HepG2 (cell line): Measurements from ENCODE around the gene JMJD8. TPM values are rescaled to one million over a fixed set of nuclear protein-coding genes. Genes with fewer than 3 reads are reported as not detected.
A peak's percentile ranks its signal among the peaks of the same experiment; 100 is the strongest.

Experiments
- ATAC-seq: fragments of 200-7000 bp; cut with Tn5 transposase; 3 replicates; pipeline ENCODE4 v1.9.1; 2020; ENCODE audit warnings: mild to moderate bottlenecking, moderate library complexity
- BruUV-seq: library from RNA; stranded (reverse); fragments of 400-500 nt; replicated peaks from 2 replicates; lab custom pipeline; 2021; lab: Mats Ljungman, UMichigan
- CTCF ChIA-PET: fragments of 300-600 bp; formaldehyde crosslinking; extraction: SDS; loops from one replicate; lab custom pipeline; 2021; ENCODE audit warnings: low total read pairs, inconsistent platforms, low intra/inter-chr PET ratio; lab: Yijun Ruan, JAX
- POLR2A ChIA-PET: fragments of 350-600 bp; sonication (Branson Sonifier 250); formaldehyde crosslinking; loops from one replicate; lab custom pipeline; 2020; ENCODE audit warnings: antibody characterized with exemption, inconsistent platforms; lab: Yijun Ruan, JAX
- DNase-seq: peaks from one replicate; pipeline ENCODE4 v3.0.0-alpha.2; 2015; ENCODE audit warnings: low spot score
- FAIRE-seq: peaks from 3 replicates; lab custom pipeline; 2011; peaks lifted over from hg19 to GRCh38; lab: Jason Lieb, UNC
- H2AFZ ChIP-seq: one replicate; pipeline ENCODE4 v1.6.1; 2011; ENCODE audit warnings: low read length, inconsistent platforms
- H3K27ac ChIP-seq: fragments of 300-600 bp; 3 replicates; pipeline ENCODE4 v1.8.0; 2011; ENCODE audit warnings: mixed run types, mild to moderate bottlenecking, mixed read lengths, low read length, inconsistent platforms; ENCODE audit not compliant: insufficient read depth; ENCODE audit errors: extremely low read length
- H3K27me3 ChIP-seq, 2 experiments: fragments of 200-600 bp in 1 of 2; 2 replicates in 1 of 2; 3 replicates in 1 of 2; pipeline versions ENCODE4 v1.6.0 to v1.8.0; 2011; ENCODE audit warnings: low read length in 2 of 2, mild to moderate bottlenecking in 2 of 2, moderate library complexity in 2 of 2, inconsistent platforms in 1 of 2; ENCODE audit not compliant: insufficient read depth in 2 of 2, control insufficient read depth in 1 of 2
- H3K36me3 ChIP-seq, 2 experiments: fragments of 200-600 bp in 1 of 2; replicated peaks in 1 of 2; 2 replicates in 1 of 2; 3 replicates in 1 of 2; pipeline versions ENCODE4 v1.5.1 to v1.8.0; 2011; ENCODE audit warnings: low read length in 2 of 2, inconsistent platforms in 1 of 2; ENCODE audit not compliant: insufficient read depth in 2 of 2, control insufficient read depth in 1 of 2
- H3K4me1 ChIP-seq: 2 replicates; pipeline ENCODE4 v1.5.1; 2012; ENCODE audit warnings: low read length, inconsistent platforms; ENCODE audit not compliant: insufficient read depth
- H3K4me2 ChIP-seq: 2 replicates; pipeline ENCODE4 v1.6.0; 2011; ENCODE audit warnings: low read depth, low read length, inconsistent platforms
- H3K4me3 ChIP-seq, 3 experiments: fragments of 200-600 bp in 1 of 3; sonication (generic), shearing (Covaris generic) in 1 of 3; replicated peaks in 1 of 3; 2 replicates each; pipeline ENCODE4 v1.5.1; 2011 to 2016; ENCODE audit warnings: low read length in 3 of 3, inconsistent platforms in 2 of 3, low read depth in 2 of 3, mild to moderate bottlenecking in 2 of 3, control low read depth in 1 of 3, mixed read lengths in 1 of 3; ENCODE audit not compliant: insufficient read depth in 1 of 3
- H3K79me2 ChIP-seq: one replicate; pipeline ENCODE4 v1.6.1; 2011; ENCODE audit warnings: low read length, inconsistent platforms; ENCODE audit not compliant: insufficient read depth
- H3K9ac ChIP-seq: 2 replicates; pipeline ENCODE4 v1.6.0; 2011; ENCODE audit warnings: mild to moderate bottlenecking, low read depth, low read length, inconsistent platforms; ENCODE audit not compliant: insufficient read depth
- H3K9me3 ChIP-seq: 2 replicates; pipeline ENCODE4 v1.5.1; 2012; ENCODE audit warnings: mild to moderate bottlenecking, low read length
- H4K20me1 ChIP-seq: 2 replicates; pipeline ENCODE4 v1.6.0; 2011; ENCODE audit warnings: inconsistent platforms, mild to moderate bottlenecking, low read length, moderate library complexity; ENCODE audit not compliant: insufficient read depth
- AGO2 ChIP-seq: fragments of 200-400 bp; formaldehyde crosslinking; optimal IDR thresholded peaks from 2 replicates; pipeline ENCODE3; 2017; ENCODE audit warnings: mild to moderate bottlenecking, low read depth, low read length, moderate library complexity
- GLI4 ChIP-seq: sonication (generic); formaldehyde crosslinking; IDR thresholded peaks from 2 replicates; pipeline ENCODE4 v1.5.1; 2020; ENCODE audit warnings: missing genetic modification reagents, mild to moderate bottlenecking, moderate library complexity, borderline replicate concordance
- IKZF1 ChIP-seq: fragments of 450-650 bp; IDR thresholded peaks from 2 replicates; pipeline ENCODE4 v1.7.1; 2016
- IRF2 ChIP-seq: IDR thresholded peaks from 2 replicates; pipeline ENCODE4 v1.6.1; 2018; ENCODE audit warnings: missing genetic modification reagents, missing compliant biosample characterization
- KAT8 ChIP-seq: IDR thresholded peaks from 2 replicates; pipeline ENCODE4 v1.6.1; 2016; ENCODE audit warnings: missing genetic modification reagents, missing compliant biosample characterization
- KDM5A ChIP-seq: fragments of 200-600 bp; sonication (generic); IDR thresholded peaks from 2 replicates; pipeline ENCODE4 v1.7.0; 2018; ENCODE audit warnings: antibody characterized with exemption, mild to moderate bottlenecking, low read length, borderline replicate concordance
- PHF8 ChIP-seq: sonication (generic); formaldehyde crosslinking; IDR thresholded peaks from 2 replicates; pipeline ENCODE4 v1.5.0; 2020; ENCODE audit warnings: missing genetic modification reagents
- PITX1 ChIP-seq: sonication (generic); formaldehyde crosslinking; IDR thresholded peaks from 2 replicates; pipeline ENCODE4 v1.5.1; 2020; ENCODE audit warnings: mild to moderate bottlenecking, missing genetic modification reagents
- RBM39 ChIP-seq: fragments of 200-400 bp; formaldehyde crosslinking; IDR thresholded peaks from one replicate; pipeline ENCODE4 v1.6.1; 2018; ENCODE audit warnings: antibody characterized with exemption, mild to moderate bottlenecking, low read depth, low read length; ENCODE audit not compliant: poor library complexity, severe bottlenecking
- TAF1 ChIP-seq: sonication (generic); formaldehyde crosslinking; IDR thresholded peaks from 2 replicates; pipeline ENCODE4 v1.4.0; 2020; ENCODE audit warnings: missing genetic modification reagents
- ZNF614 ChIP-seq: IDR thresholded peaks from 2 replicates; pipeline ENCODE4 v1.6.1; 2018; ENCODE audit warnings: missing biosample characterization, missing genetic modification reagents, inconsistent platforms, borderline replicate concordance
- WGBS: methylation state at CpG from one replicate; pipeline ENCODE4 v1.1.6; 2017; ENCODE audit warnings: low lambda C conversion rate; 5-methylcytosine and 5-hydroxymethylcytosine counted together
- in situ Hi-C: cut with HindIII; loops from 2 replicates; pipeline ENCODE4 v1.10.0; 2017; ENCODE audit warnings: low pct_unique_long_range_greater_than_20kb; ENCODE audit not compliant: extremely low pct_ligation_motif_present
- intact Hi-C: fragments of 100-400 bp; cut with micrococcal nuclease; formaldehyde crosslinking; loops from one replicate; pipeline ENCODE4 v1.10.0; 2022; ENCODE audit not compliant: unreplicated experiment
- polyA plus RNA-seq, 8 experiments: library from polyadenylated mRNA; depleted of rRNA in 3 of 8; stranded (reverse) in 7 of 8; unstranded in 1 of 8; fragments of >200 nt; fragmentation: Illumina TruSeq in 4 of 8; extraction: Trizol in 4 of 8; gene quantifications; 2 replicates each; pipeline versions ENCODE4 v1.2.1 to v1.2.3, GENCODE V29; 2011 to 2016; ENCODE audit warnings: low read depth in 4 of 8, missing spikeins in 1 of 8, mixed read lengths in 1 of 8; ENCODE audit not compliant: insufficient read depth in 1 of 8
- total RNA-seq, 5 experiments: library from RNA; depleted of rRNA; stranded (reverse); fragments of >200 nt; fragmentation: Illumina TruSeq; extraction: Trizol; gene quantifications; 2 replicates each; pipeline ENCODE4 v1.2.3, GENCODE V29; 2016; ENCODE audit warnings: low read depth in 1 of 5
- TF ChIP-seq, protein P1 (sequence below): sonication (generic); formaldehyde crosslinking; IDR thresholded peaks from 2 replicates; pipeline ENCODE4 v1.5.0; 2020; ENCODE audit warnings: missing genetic modification reagents, mild to moderate bottlenecking, borderline replicate concordance
- TF ChIP-seq, protein P2 (sequence below): sonication (generic); formaldehyde crosslinking; IDR thresholded peaks from 2 replicates; pipeline ENCODE4 v1.8.1; 2022; ENCODE audit warnings: mild to moderate bottlenecking, missing genetic modification reagents
- TF ChIP-seq, protein P3 (sequence below): sonication (generic); formaldehyde crosslinking; IDR thresholded peaks from 2 replicates; pipeline ENCODE4 v1.5.0; 2020; ENCODE audit warnings: mild to moderate bottlenecking, low read depth, missing genetic modification reagents, borderline replicate concordance
- TF ChIP-seq, protein P4 (sequence below): sonication (generic); formaldehyde crosslinking; IDR thresholded peaks from 2 replicates; pipeline ENCODE4 v1.4.0; 2020; ENCODE audit warnings: missing genetic modification reagents

The JMJD8 gene
- total and polyA plus RNA-seq, 2 of the 13 experiments (the other 11 are each of a cell fraction or from before 2014, with no cell fraction given): 2.6 to 11.8 TPM

DNA sequence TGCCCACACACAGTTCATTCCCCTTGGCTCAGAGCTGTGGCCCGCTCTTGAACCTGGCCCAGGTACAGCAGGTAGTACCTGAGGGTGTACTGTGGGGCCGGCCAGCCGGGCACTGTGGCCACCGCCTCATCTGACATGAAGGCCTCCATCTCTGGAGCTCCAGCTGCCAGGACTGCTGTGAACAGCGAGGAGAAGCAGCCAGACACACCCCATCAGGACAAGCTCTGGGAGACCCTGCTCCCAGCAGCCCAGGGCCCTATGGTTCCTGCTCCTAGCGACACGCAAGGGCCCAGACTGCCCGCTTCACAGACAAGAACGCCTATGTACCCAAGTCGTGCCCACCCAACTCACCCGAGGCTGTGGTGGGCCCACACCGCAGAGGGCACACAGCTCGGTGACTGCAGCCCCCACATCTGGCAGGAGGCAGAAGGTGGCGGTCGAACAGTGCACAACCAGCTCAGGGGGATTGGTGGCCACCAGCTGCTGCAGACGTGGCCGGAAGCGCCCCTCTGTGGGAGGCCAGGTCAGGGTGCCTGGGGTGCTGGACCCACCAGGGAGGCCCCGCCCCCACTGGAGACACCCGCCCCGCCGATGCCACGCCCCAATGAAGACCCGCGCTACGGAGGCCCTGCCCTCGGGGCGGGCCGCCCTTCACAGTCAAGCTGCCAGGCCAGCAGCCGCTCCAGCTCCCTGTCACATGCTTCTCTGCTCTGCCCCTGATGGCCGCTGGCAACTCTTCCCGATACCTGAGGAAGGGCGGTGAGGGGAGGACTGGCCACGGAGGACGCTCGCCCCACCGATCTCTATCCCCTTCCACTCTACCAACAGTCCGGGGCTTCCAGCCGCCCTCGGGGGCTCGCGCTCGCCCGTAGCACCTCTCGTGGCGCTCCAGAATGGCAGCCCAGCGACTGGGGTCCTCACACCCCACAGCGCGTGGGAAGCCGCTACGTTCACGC, 5.0 kb downstream of the JMJD8 start:
- FAIRE-seq (no peak), ATAC-seq (peak; percentile 60), DNase-seq (peak; percentile 74)
- Histone ChIP-seq H3K4me3 (peak overlapping the region; percentile 55 to 85 (median 61); a peak in 5 of 6 replicates), H3K4me2 (peak overlapping the region; percentile 99), H2AFZ (no peak overlapping the region), H4K20me1 (0 out of 2 replicates have a peak, but pooled peaks cover 3% of the 10 kb centered on the region), H3K27ac (peak overlapping the region; percentile 80), H3K27me3 (no peaks in the 10 kb centered on the region; a peak in 1 of 5 replicates), H3K9ac (peak overlapping the region; percentile 75), H3K4me1 (peaks cover 47% of the 10 kb centered on the region), H3K79me2 (peaks cover 16% of the 10 kb centered on the region), H3K9me3 (no peaks in the 10 kb centered on the region), H3K36me3 (peaks cover 8 to 14% of the 10 kb centered on the region in 2 experiments; a peak in 4 of 5 replicates)
- 0% methylated on average over 1 of the region's 52 CpGs for WGBS
- BruUV-seq: TSS peak; percentile 67
- intact Hi-C loops: no loop called here
- in situ Hi-C loops: no loop called here
- ChIA-PET POLR2A (interaction anchor here (0.5 to 4.4 kb wide), 12 partner anchors 10 to 624 kb away, joined by 3 to 34 read pairs (median 5); partner anchors contain the start of genes ANTKMT, METTL26, RHOT2 and WDR24), CTCF (no interaction called here)
- TF ChIP-seq, protein P1, sequence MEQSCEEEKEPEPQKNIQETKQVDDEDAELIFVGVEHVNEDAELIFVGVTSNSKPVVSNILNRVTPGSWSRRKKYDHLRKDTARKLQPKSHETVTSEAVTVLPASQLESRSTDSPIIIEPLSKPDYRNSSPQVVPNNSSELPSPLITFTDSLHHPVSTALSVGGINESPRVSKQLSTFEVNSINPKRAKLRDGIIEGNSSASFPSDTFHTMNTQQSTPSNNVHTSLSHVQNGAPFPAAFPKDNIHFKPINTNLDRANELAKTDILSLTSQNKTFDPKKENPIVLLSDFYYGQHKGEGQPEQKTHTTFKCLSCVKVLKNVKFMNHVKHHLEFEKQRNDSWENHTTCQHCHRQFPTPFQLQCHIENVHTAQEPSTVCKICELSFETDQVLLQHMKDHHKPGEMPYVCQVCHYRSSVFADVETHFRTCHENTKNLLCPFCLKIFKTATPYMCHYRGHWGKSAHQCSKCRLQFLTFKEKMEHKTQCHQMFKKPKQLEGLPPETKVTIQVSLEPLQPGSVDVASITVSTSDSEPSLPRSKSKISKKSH (CRISPR knock-in tag): peak; percentile 71
- TF ChIP-seq ZNF614 (CRISPR knock-in tag): peak; percentile 35; the same call in 1 of the 2 replicates
- TF ChIP-seq IKZF1: no peak
- peak; percentile 54; the same call in 1 of the 2 replicates for TF ChIP-seq PITX1 (CRISPR knock-in tag)
- TF ChIP-seq KDM5A: peak; percentile 58; the same call in 1 of the 2 replicates
- TF ChIP-seq, protein P2, sequence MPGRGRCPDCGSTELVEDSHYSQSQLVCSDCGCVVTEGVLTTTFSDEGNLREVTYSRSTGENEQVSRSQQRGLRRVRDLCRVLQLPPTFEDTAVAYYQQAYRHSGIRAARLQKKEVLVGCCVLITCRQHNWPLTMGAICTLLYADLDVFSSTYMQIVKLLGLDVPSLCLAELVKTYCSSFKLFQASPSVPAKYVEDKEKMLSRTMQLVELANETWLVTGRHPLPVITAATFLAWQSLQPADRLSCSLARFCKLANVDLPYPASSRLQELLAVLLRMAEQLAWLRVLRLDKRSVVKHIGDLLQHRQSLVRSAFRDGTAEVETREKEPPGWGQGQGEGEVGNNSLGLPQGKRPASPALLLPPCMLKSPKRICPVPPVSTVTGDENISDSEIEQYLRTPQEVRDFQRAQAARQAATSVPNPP: no peak
- peak; percentile 56 for TF ChIP-seq TAF1 (CRISPR knock-in tag)
- TF ChIP-seq GLI4 (CRISPR knock-in tag): 0 out of 2 replicates have a peak, but pooled peaks have one; percentile 41
- peak; percentile 50 for TF ChIP-seq PHF8 (CRISPR knock-in tag)
- TF ChIP-seq, protein P3, sequence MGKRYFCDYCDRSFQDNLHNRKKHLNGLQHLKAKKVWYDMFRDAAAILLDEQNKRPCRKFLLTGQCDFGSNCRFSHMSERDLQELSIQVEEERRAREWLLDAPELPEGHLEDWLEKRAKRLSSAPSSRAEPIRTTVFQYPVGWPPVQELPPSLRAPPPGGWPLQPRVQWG (CRISPR knock-in tag): no peak
- TF ChIP-seq, protein P4, sequence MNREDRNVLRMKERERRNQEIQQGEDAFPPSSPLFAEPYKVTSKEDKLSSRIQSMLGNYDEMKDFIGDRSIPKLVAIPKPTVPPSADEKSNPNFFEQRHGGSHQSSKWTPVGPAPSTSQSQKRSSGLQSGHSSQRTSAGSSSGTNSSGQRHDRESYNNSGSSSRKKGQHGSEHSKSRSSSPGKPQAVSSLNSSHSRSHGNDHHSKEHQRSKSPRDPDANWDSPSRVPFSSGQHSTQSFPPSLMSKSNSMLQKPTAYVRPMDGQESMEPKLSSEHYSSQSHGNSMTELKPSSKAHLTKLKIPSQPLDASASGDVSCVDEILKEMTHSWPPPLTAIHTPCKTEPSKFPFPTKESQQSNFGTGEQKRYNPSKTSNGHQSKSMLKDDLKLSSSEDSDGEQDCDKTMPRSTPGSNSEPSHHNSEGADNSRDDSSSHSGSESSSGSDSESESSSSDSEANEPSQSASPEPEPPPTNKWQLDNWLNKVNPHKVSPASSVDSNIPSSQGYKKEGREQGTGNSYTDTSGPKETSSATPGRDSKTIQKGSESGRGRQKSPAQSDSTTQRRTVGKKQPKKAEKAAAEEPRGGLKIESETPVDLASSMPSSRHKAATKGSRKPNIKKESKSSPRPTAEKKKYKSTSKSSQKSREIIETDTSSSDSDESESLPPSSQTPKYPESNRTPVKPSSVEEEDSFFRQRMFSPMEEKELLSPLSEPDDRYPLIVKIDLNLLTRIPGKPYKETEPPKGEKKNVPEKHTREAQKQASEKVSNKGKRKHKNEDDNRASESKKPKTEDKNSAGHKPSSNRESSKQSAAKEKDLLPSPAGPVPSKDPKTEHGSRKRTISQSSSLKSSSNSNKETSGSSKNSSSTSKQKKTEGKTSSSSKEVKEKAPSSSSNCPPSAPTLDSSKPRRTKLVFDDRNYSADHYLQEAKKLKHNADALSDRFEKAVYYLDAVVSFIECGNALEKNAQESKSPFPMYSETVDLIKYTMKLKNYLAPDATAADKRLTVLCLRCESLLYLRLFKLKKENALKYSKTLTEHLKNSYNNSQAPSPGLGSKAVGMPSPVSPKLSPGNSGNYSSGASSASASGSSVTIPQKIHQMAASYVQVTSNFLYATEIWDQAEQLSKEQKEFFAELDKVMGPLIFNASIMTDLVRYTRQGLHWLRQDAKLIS (CRISPR knock-in tag): no peak
- TF ChIP-seq RBM39: peak; percentile 11
- peak; percentile 42 for TF ChIP-seq KAT8
- TF ChIP-seq IRF2 (CRISPR knock-in tag): peak; percentile 65; the same call in 1 of the 2 replicates
- TF ChIP-seq AGO2: peak; percentile 49
